Endothelial cell of umbilical vein (primary cell): ENCODE data around the gene ANKS1A. TPM values are rescaled to one million over a fixed set of nuclear protein-coding genes. Genes with fewer than 3 reads are reported as not detected.

ENCODE experiments used
- BruUV-seq: library from RNA; stranded (reverse); fragments of 400-500 nt; replicated peaks from 2 replicates; lab custom pipeline; 2021; lab: Mats Ljungman, UMichigan
- CTCF ChIA-PET: fragments of 300-600, 350-600 bp; sonication (Branson Sonifier 250); formaldehyde crosslinking; loops from one replicate; lab custom pipeline; 2021; ENCODE audit warnings: antibody characterized with exemption, inconsistent platforms; lab: Charles Lee
- POLR2A ChIA-PET: fragments of 300-600, 350-600 bp; sonication (Branson Sonifier 250); formaldehyde crosslinking; loops from one replicate; lab custom pipeline; 2021; ENCODE audit warnings: antibody characterized with exemption, inconsistent platforms; lab: Charles Lee
- DNase-seq: peaks from one replicate; pipeline ENCODE4 v3.0.0-alpha.2; 2011; ENCODE audit warnings: low read depth, low spot score
- FAIRE-seq: peaks from 2 replicates; lab custom pipeline; 2011; peaks lifted over from hg19 to GRCh38; lab: Jason Lieb, UNC
- H2AFZ ChIP-seq: 2 replicates; pipeline ENCODE4 v1.6.0; 2012; ENCODE audit warnings: low read depth, low read length, control low read depth, inconsistent platforms
- H3K27ac ChIP-seq: 2 replicates; pipeline ENCODE4 v1.5.1; 2011; ENCODE audit warnings: low read depth, mild to moderate bottlenecking, control low read depth, low read length, moderate library complexity; ENCODE audit not compliant: insufficient read depth
- H3K27me3 ChIP-seq, 2 experiments: 2 replicates each; pipeline versions ENCODE4 v1.6.0 to v1.6.1; 2011; ENCODE audit warnings: low read length in 2 of 2, mixed read lengths in 1 of 2; ENCODE audit not compliant: control insufficient read depth in 2 of 2, insufficient read depth in 2 of 2
- H3K36me3 ChIP-seq, 2 experiments: 2 replicates in 1 of 2; 3 replicates in 1 of 2; pipeline ENCODE4 v1.5.1; 2011; ENCODE audit warnings: low read length in 2 of 2, mild to moderate bottlenecking in 1 of 2, moderate library complexity in 1 of 2; ENCODE audit not compliant: control insufficient read depth in 2 of 2, insufficient read depth in 2 of 2; ENCODE audit errors: extremely low read depth in 1 of 2
- H3K4me1 ChIP-seq: 3 replicates; pipeline ENCODE4 v1.5.1; 2011; ENCODE audit warnings: mild to moderate bottlenecking, low read length; ENCODE audit not compliant: control insufficient read depth, insufficient read depth; ENCODE audit errors: extremely low read depth
- H3K4me2 ChIP-seq: 2 replicates; pipeline ENCODE4 v1.6.1; 2011; ENCODE audit warnings: low read length, control low read depth, mixed read lengths; ENCODE audit not compliant: insufficient read depth
- H3K4me3 ChIP-seq, 3 experiments: fragments of 200-600 bp in 1 of 3; sonication (generic), shearing (Covaris generic) in 1 of 3; replicated peaks in 1 of 3; 2 replicates each; pipeline ENCODE4 v1.5.1; 2011 to 2016; ENCODE audit warnings: control low read depth in 3 of 3, low read length in 3 of 3, mild to moderate bottlenecking in 2 of 3, inconsistent platforms in 1 of 3, low read depth in 1 of 3, moderate library complexity in 1 of 3; ENCODE audit not compliant: insufficient read depth in 1 of 3
- H3K79me2 ChIP-seq: 2 replicates; pipeline ENCODE4 v1.6.0; 2012; ENCODE audit warnings: low read length, inconsistent platforms; ENCODE audit not compliant: control insufficient read depth, insufficient read depth
- H3K9ac ChIP-seq: replicated peaks from 2 replicates; pipeline ENCODE3; 2011; ENCODE audit warnings: low read length, control low read depth; ENCODE audit not compliant: insufficient read depth; ENCODE audit errors: extremely low read depth
- H3K9me1 ChIP-seq: replicated peaks from 3 replicates; pipeline ENCODE4 v1.6.0; 2011; ENCODE audit warnings: mild to moderate bottlenecking, low read length; ENCODE audit not compliant: control insufficient read depth, insufficient read depth; ENCODE audit errors: extremely low read depth
- H3K9me3 ChIP-seq: replicated peaks from 2 replicates; pipeline ENCODE4 v1.5.1; 2012; ENCODE audit warnings: low read length, inconsistent platforms; ENCODE audit not compliant: control insufficient read depth, insufficient read depth
- H4K20me1 ChIP-seq: replicated peaks from 2 replicates; pipeline ENCODE3; 2011; ENCODE audit warnings: mild to moderate bottlenecking, low read length; ENCODE audit not compliant: control insufficient read depth, insufficient read depth; ENCODE audit errors: extremely low read depth
- EZH2 ChIP-seq: IDR thresholded peaks from 2 replicates; pipeline ENCODE4 v1.6.1; 2012; ENCODE audit warnings: borderline replicate concordance, low read depth, mild to moderate bottlenecking, moderate library complexity, low read length, inconsistent platforms; ENCODE audit not compliant: severe bottlenecking
- FOS ChIP-seq: IDR thresholded peaks from 2 replicates; pipeline ENCODE4 v1.6.1; 2011; ENCODE audit warnings: mild to moderate bottlenecking, low read length, moderate library complexity, borderline replicate concordance; ENCODE audit not compliant: insufficient read depth
- GATA2 ChIP-seq: IDR thresholded peaks from 2 replicates; pipeline ENCODE4 v1.7.0; 2011; ENCODE audit warnings: low read depth, mild to moderate bottlenecking, moderate library complexity, mixed read lengths, low read length; ENCODE audit not compliant: insufficient read length, insufficient read depth
- JUN ChIP-seq: IDR thresholded peaks from 2 replicates; pipeline ENCODE4 v1.6.1; 2011; ENCODE audit warnings: borderline replicate concordance, low read depth; ENCODE audit not compliant: insufficient read length, insufficient read depth
- MAX ChIP-seq: IDR thresholded peaks from 2 replicates; pipeline ENCODE4 v1.6.1; 2011; ENCODE audit not compliant: insufficient read depth, insufficient read length
- MYC ChIP-seq: IDR thresholded peaks from one replicate; pipeline ENCODE4 v1.6.1; 2011; ENCODE audit warnings: mild to moderate bottlenecking, low read depth, low read length
- POLR2A ChIP-seq: IDR thresholded peaks from 2 replicates; pipeline ENCODE4 v1.6.1; 2012; ENCODE audit warnings: low read depth, mild to moderate bottlenecking, control low read depth, low read length
- POLR2AphosphoS5 ChIP-seq: IDR thresholded peaks from 2 replicates; pipeline ENCODE4 v1.6.1; 2012; ENCODE audit warnings: low read depth, mild to moderate bottlenecking, control low read depth, low read length, moderate library complexity; ENCODE audit not compliant: insufficient read depth
- dilution Hi-C: fragments of 300-500 bp; cut with MboI; formaldehyde crosslinking; loops from one replicate; pipeline ENCODE4 v1.15.0; 2019; ENCODE audit warnings: low sequenced_read_pairs; ENCODE audit not compliant: extremely low pct_ligation_motif_present
- intact Hi-C: fragments of 100-400 bp; cut with micrococcal nuclease; formaldehyde crosslinking; loops from one replicate; pipeline ENCODE4 v1.10.0; 2022
- polyA plus RNA-seq, 4 experiments: library from polyadenylated mRNA; depleted of rRNA in 3 of 4; stranded (reverse) in 3 of 4; unstranded in 1 of 4; fragments of >200 nt; gene quantifications; 2 replicates each; pipeline versions ENCODE4 v1.2.1 to v1.2.3, GENCODE V29; 2011 to 2012; ENCODE audit warnings: missing spikeins in 1 of 4
- total RNA-seq: library from RNA; stranded (reverse); gene quantifications from 2 replicates; pipeline ENCODE4 v1.2.3, GENCODE V29; 2021
- TF ChIP-seq, protein P1 (sequence below), 2 donors: IDR thresholded peaks; 1 replicate in 1 of 2; 2 replicates in 1 of 2; pipeline ENCODE4 v1.5.1; 2011; ENCODE audit warnings: low read length in 2 of 2, mild to moderate bottlenecking in 2 of 2, moderate library complexity in 2 of 2, control low read depth in 1 of 2, inconsistent platforms in 1 of 2, low read depth in 1 of 2; ENCODE audit not compliant: insufficient read depth in 1 of 2; ENCODE audit errors: extremely low read depth in 1 of 2

ANKS1A gene
- total and polyA plus RNA-seq, 2 donors (not counting 3 experiments of a cell fraction or from before 2014, with no cell fraction given), result 8.9 to 26.1 TPM

GRCh38 chr6:34922177-34922663, 33.2 kb downstream of the ANKS1A start:
- TF ChIP-seq GATA2 (no peak), JUN (peak; percentile 53), FOS (peak; percentile 22), MAX (no peak), POLR2AphosphoS5 (no peak), EZH2 (no peak), POLR2A (no peak), MYC (no peak)
- TF ChIP-seq, protein P1, sequence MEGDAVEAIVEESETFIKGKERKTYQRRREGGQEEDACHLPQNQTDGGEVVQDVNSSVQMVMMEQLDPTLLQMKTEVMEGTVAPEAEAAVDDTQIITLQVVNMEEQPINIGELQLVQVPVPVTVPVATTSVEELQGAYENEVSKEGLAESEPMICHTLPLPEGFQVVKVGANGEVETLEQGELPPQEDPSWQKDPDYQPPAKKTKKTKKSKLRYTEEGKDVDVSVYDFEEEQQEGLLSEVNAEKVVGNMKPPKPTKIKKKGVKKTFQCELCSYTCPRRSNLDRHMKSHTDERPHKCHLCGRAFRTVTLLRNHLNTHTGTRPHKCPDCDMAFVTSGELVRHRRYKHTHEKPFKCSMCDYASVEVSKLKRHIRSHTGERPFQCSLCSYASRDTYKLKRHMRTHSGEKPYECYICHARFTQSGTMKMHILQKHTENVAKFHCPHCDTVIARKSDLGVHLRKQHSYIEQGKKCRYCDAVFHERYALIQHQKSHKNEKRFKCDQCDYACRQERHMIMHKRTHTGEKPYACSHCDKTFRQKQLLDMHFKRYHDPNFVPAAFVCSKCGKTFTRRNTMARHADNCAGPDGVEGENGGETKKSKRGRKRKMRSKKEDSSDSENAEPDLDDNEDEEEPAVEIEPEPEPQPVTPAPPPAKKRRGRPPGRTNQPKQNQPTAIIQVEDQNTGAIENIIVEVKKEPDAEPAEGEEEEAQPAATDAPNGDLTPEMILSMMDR (IDR thresholded peaks at IDR 0.05; ENCODE audit: extremely low read depth in 1 of 2, insufficient read depth in 1 of 2, low read depth in 1 of 2, low read length in 2 of 2), result no peak

More at GRCh38 chr6:34922177-34922663, 33.2 kb downstream of the ANKS1A start:
- Histone ChIP-seq H3K4me2 (no peak overlapping the region), H3K4me3 (no peak overlapping the region), H2AFZ (no peak overlapping the region), H3K9ac (no peak overlapping the region), H3K9me3 (no peaks in the 10 kb centered on the region), H3K27ac (no peak overlapping the region), H3K36me3 (no peaks in the 10 kb centered on the region), H3K9me1 (no peaks in the 10 kb centered on the region), H3K79me2 (no peaks in the 10 kb centered on the region), H4K20me1 (no peaks in the 10 kb centered on the region), H3K27me3 (no peaks in the 10 kb centered on the region), H3K4me1 (peaks cover 6% of the 10 kb centered on the region)
- FAIRE-seq, result no peak
- ChIA-PET POLR2A (no interaction called here), CTCF (interaction anchor here (0.7 to 1.7 kb wide), 2 partner anchors 33 to 761 kb away, joined by 3 read pairs; partner anchors contain the start of gene ANKS1A)
- BruUV-seq, result no TSS peak
- intact Hi-C loops (no loop called here), dilution Hi-C loops (no loop called here)
- peak; percentile 13 for DNase-seq
